ENCODE results near the gene SLC24A4.
"Not testable (repeated sequence)": the region's sequence is repeated elsewhere in the genome, so short reads cannot be mapped to it uniquely, and the experiment has no call there.

Gene SLC24A4

DNA sequence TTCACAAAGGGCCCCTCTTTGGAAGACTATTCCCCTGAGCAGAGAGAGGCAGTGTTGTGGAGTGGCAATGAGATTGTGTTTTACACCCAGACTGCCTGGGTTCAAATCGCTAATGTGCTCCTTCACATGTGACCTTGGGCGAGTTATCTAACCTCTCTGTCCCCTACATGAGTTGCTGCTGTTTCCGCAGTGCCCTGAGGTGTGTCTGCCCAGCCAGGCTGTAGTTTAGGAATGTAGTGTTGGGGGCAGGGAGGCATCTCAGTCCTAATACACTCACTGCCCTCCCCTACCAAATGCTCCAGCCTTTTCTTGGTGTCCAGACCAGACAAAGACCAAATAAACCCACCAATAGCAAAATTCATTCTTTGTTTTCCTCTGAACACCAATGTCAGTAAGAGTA is 78.6 kb downstream of the SLC24A4 start:
- no peaks in the 10 kb centered on the region for H3K27me3 ChIP-seq (ENCODE audit: insufficient read depth, poor library complexity, severe bottlenecking)
- H3K27ac ChIP-seq (replicated peaks) = peak overlapping the region; percentile 71
- no peak for DNase-seq (ENCODE audit: low read depth in 1 of 2, low spot score in 1 of 2)
- H3K4me3 ChIP-seq (replicated peaks; ENCODE audit: insufficient read depth, low read length) = no peak overlapping the region
- TF ChIP-seq POLR2AphosphoS5 (IDR thresholded peaks at IDR 0.05; ENCODE audit: low read depth) (no peak), GABPA (IDR thresholded peaks at IDR 0.05; ENCODE audit: low read depth) (no peak), SPI1 (IDR thresholded peaks at IDR 0.05; ENCODE audit: borderline replicate concordance, low read depth) (no peak)
- TF ChIP-seq, protein P1, sequence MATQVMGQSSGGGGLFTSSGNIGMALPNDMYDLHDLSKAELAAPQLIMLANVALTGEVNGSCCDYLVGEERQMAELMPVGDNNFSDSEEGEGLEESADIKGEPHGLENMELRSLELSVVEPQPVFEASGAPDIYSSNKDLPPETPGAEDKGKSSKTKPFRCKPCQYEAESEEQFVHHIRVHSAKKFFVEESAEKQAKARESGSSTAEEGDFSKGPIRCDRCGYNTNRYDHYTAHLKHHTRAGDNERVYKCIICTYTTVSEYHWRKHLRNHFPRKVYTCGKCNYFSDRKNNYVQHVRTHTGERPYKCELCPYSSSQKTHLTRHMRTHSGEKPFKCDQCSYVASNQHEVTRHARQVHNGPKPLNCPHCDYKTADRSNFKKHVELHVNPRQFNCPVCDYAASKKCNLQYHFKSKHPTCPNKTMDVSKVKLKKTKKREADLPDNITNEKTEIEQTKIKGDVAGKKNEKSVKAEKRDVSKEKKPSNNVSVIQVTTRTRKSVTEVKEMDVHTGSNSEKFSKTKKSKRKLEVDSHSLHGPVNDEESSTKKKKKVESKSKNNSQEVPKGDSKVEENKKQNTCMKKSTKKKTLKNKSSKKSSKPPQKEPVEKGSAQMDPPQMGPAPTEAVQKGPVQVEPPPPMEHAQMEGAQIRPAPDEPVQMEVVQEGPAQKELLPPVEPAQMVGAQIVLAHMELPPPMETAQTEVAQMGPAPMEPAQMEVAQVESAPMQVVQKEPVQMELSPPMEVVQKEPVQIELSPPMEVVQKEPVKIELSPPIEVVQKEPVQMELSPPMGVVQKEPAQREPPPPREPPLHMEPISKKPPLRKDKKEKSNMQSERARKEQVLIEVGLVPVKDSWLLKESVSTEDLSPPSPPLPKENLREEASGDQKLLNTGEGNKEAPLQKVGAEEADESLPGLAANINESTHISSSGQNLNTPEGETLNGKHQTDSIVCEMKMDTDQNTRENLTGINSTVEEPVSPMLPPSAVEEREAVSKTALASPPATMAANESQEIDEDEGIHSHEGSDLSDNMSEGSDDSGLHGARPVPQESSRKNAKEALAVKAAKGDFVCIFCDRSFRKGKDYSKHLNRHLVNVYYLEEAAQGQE (IDR thresholded peaks at IDR 0.05; ENCODE audit: insufficient replicate concordance, low read depth) = no peak
- TF ChIP-seq, protein P2, sequence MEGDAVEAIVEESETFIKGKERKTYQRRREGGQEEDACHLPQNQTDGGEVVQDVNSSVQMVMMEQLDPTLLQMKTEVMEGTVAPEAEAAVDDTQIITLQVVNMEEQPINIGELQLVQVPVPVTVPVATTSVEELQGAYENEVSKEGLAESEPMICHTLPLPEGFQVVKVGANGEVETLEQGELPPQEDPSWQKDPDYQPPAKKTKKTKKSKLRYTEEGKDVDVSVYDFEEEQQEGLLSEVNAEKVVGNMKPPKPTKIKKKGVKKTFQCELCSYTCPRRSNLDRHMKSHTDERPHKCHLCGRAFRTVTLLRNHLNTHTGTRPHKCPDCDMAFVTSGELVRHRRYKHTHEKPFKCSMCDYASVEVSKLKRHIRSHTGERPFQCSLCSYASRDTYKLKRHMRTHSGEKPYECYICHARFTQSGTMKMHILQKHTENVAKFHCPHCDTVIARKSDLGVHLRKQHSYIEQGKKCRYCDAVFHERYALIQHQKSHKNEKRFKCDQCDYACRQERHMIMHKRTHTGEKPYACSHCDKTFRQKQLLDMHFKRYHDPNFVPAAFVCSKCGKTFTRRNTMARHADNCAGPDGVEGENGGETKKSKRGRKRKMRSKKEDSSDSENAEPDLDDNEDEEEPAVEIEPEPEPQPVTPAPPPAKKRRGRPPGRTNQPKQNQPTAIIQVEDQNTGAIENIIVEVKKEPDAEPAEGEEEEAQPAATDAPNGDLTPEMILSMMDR (IDR thresholded peaks at IDR 0.05; ENCODE audit: insufficient read depth, low read length) = no peak

DNA sequence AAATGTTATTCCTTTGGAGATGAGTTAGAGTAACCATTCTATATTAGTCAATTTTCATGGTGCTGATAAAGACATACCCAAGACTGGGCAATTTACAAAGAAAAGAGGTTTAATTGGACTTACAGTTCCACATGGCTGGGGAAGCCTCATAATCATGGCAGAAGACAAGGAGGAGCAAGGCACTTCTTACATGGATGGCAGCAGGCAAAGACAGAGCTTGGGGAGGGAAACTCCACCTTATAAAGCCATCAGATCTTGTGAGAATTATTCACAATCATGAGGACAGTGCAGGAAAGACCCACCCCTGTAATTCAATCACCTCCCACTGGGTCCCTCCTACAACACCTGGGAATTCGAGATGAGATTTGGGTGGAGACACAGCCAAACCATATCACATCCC is 79.5 kb downstream of the SLC24A4 start:
- not testable (repeated sequence) for H3K4me3 ChIP-seq (replicated peaks; ENCODE audit: insufficient read depth, low read length); H3K27me3 ChIP-seq (ENCODE audit: insufficient read depth, poor library complexity, severe bottlenecking); DNase-seq (ENCODE audit: low read depth in 1 of 2, low spot score in 1 of 2); H3K27ac ChIP-seq (replicated peaks)

DNA sequence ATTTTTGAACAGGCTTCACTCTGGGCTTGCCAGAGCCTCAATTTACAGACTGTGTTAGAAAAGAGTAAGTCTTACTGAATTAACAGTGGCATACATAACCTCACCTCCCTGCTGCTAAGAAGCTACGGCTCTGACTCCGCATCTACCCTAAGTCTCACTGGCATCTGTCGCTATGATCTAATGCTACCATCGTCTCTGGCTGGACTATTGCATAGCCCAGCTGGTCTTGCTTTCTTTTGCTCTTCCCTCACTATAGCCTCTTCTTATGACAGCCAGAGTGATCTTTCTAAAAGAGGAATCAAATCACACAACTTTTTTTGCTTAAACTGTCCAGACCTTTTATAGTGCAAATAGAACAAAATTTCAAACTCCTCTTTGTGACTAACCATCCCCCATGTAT is 81.1 kb downstream of the SLC24A4 start:
- Histone ChIP-seq H3K4me3 (replicated peaks; ENCODE audit: insufficient read depth, low read length) (no peak overlapping the region), H3K27ac (replicated peaks) (no peak overlapping the region), H3K27me3 (ENCODE audit: insufficient read depth, poor library complexity, severe bottlenecking) (no peaks in the 10 kb centered on the region)
- TF ChIP-seq, protein P1 (IDR thresholded peaks at IDR 0.05; ENCODE audit: insufficient replicate concordance, low read depth) = no peak
- no peak for TF ChIP-seq SPI1 (IDR thresholded peaks at IDR 0.05; ENCODE audit: borderline replicate concordance, low read depth)
- no peak for TF ChIP-seq POLR2AphosphoS5 (IDR thresholded peaks at IDR 0.05; ENCODE audit: low read depth)
- TF ChIP-seq, protein P2 (IDR thresholded peaks at IDR 0.05; ENCODE audit: insufficient read depth, low read length) = no peak
- no peak for TF ChIP-seq GABPA (IDR thresholded peaks at IDR 0.05; ENCODE audit: low read depth)
- DNase-seq (ENCODE audit: low read depth in 1 of 2, low spot score in 1 of 2) = no peak

DNA sequence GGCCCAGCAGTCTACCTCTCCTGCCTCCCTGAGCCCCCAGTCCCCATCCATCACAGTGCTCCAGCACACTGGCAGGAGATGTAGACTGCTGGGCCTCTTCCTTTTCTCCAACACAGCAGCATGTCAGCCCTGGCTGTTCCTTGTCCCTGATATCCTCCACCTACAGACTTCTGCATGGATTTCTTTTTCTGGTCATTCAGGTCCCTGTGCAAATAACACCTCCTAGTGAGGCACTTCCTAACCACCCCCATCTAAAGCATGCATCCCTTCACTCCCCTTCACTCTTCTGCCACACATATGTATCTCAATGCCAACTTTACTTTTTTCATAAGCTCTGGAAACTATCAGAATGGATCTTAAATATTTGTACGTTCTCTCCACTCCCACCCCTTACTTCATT is 81.5 kb downstream of the SLC24A4 start:
- H3K4me3 ChIP-seq (replicated peaks; ENCODE audit: insufficient read depth, low read length) = no peak overlapping the region
- no peaks in the 10 kb centered on the region for H3K27me3 ChIP-seq (ENCODE audit: insufficient read depth, poor library complexity, severe bottlenecking)
- H3K27ac ChIP-seq (replicated peaks) = no peak overlapping the region
- DNase-seq (ENCODE audit: low read depth in 1 of 2, low spot score in 1 of 2) = no peak
- TF ChIP-seq, protein P1 (IDR thresholded peaks at IDR 0.05; ENCODE audit: insufficient replicate concordance, low read depth) = no peak
- TF ChIP-seq, protein P2 (IDR thresholded peaks at IDR 0.05; ENCODE audit: insufficient read depth, low read length) = no peak
- no peak for TF ChIP-seq GABPA (IDR thresholded peaks at IDR 0.05; ENCODE audit: low read depth)
- TF ChIP-seq POLR2AphosphoS5 (IDR thresholded peaks at IDR 0.05; ENCODE audit: low read depth) = no peak
- TF ChIP-seq SPI1 (IDR thresholded peaks at IDR 0.05; ENCODE audit: borderline replicate concordance, low read depth) = no peak
